ENCODE results near the gene OR5AC2. TPM values are rescaled to one million over a fixed set of nuclear protein-coding genes. Genes with fewer than 3 reads are reported as not detected.

The OR5AC2 gene
- total RNA-seq, 4 donors from 2014 or later, result not detected

- no peaks in the 10 kb centered on the region for H3K27me3 ChIP-seq
- WGBS, 2 donors (ENCODE audit: low coverage in 1 of 2), result 86% methylated on average over 1 of the region's 1 CpG; no CpG with 5 or more reads in 1 of the 2 donors
- H3K4me3 ChIP-seq, result no peak overlapping the region
- H3K9me3 ChIP-seq, result no peaks in the 10 kb centered on the region
- H3K36me3 ChIP-seq, result no peaks in the 10 kb centered on the region
- no peak overlapping the region for H3K27ac ChIP-seq
- H3K4me1 ChIP-seq, result no peaks in the 10 kb centered on the region
- no peak for ATAC-seq
- TF ChIP-seq POLR2A (IDR thresholded peaks at IDR 0.05) (no peak), CTCF (IDR thresholded peaks at IDR 0.05) (no peak)
Measured at GRCh38 chr3:98115717-98116116, 28.7 kb downstream of the OR5AC2 start.

GRCh38 chr3:98130421-98130820, 43.4 kb downstream of the OR5AC2 start, which contains the start of gene OR5H1:
Gene OR5H1 (plus strand): TSS chr3:98130721. CDS start chr3:98132698, 1,977 bp downstream.
- Histone ChIP-seq H3K4me1 (no peaks in the 10 kb centered on the region), H3K4me3 (no peak within 1 kb of the TSS), H3K36me3 (no peaks in the 10 kb centered on the region), H3K27me3 (no peaks in the 10 kb centered on the region), H3K9me3 (no peaks in the 10 kb centered on the region), H3K27ac (no peak within 1 kb of the TSS)
- no peak for TF ChIP-seq POLR2AphosphoS5 (IDR thresholded peaks at IDR 0.05)
- no peak for TF ChIP-seq CTCF (IDR thresholded peaks at IDR 0.05)
- ATAC-seq, result no peak
- WGBS, 2 donors (ENCODE audit: low coverage in 1 of 2), result 58 to 81% methylated on average over 1 of the region's 1 CpG

- no peak overlapping the region for H3K27ac ChIP-seq
- no peaks in the 10 kb centered on the region for H3K36me3 ChIP-seq
- ATAC-seq, result no peak
- no peaks in the 10 kb centered on the region for H3K27me3 ChIP-seq
- 63 to 71% methylated on average over 2 to 3 of the region's 3 CpGs for WGBS, 2 donors (ENCODE audit: low coverage in 1 of 2)
- H3K4me3 ChIP-seq, result no peak overlapping the region
- H3K4me1 ChIP-seq, result no peaks in the 10 kb centered on the region
- no peak for TF ChIP-seq CTCF (IDR thresholded peaks at IDR 0.05)
- no peaks in the 10 kb centered on the region for H3K9me3 ChIP-seq
Measured at GRCh38 chr3:98136631-98137030, 49.7 kb downstream of the OR5AC2 start.

Other genes with a start within 250 kb of the OR5AC2 start
- gene RIOX2, start 114.7 kb upstream of the OR5AC2 start, total RNA-seq, result 10 to 100 TPM; 22.3 to 32.0 (median 24.4) TPM
- gene GABRR3, start 51.9 kb upstream of the OR5AC2 start, total RNA-seq, result not detected
- gene OR5H1, start 43.5 kb downstream of the OR5AC2 start, total RNA-seq, result not detected
- under 1 TPM in 1 of 4 donors, not detected in 3; 0.04 TPM for gene OR5H14, start 60.3 kb downstream of the OR5AC2 start, total RNA-seq
- gene OR5H15, start 79.5 kb downstream of the OR5AC2 start, total RNA-seq, result not detected
- not detected for gene OR5H6, start 177.1 kb downstream of the OR5AC2 start, total RNA-seq
- not detected for gene OR5H2, start 195.3 kb downstream of the OR5AC2 start, total RNA-seq

Data from gastroesophageal sphincter (tissue), 4 donors.